ENCODE measurements around the gene PLPPR1.
A peak's percentile ranks its signal among the peaks of the same experiment; 100 is the strongest.
"Not testable (repeated sequence)": the region's sequence is repeated elsewhere in the genome, so short reads cannot be mapped to it uniquely, and the experiment has no call there.

PLPPR1 gene

DNA sequence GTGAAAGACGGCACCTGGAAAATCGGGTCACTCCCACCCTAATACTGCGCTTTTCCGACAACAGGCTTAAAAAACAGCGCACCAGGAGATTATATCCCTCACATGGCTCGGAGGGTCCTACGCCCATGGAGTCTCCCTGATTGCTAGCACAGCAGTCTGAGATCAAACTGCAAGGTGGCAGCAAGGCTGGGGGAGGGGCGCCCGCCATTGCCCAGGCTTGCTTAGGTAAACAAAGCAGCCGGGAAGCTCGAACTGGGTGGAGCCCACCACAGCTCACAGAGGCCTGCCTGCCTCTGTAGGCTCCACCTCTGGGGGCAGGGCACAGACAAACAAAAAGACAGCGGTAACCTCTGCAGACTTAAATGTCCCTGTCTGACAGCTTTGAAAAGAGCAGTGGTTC is 262.5 kb downstream of the PLPPR1 start:
- DNase-seq (ENCODE audit: low read depth), result not testable (repeated sequence)

GRCh38 chr9:101299901-101300300 is 271.4 kb downstream of the PLPPR1 start:
- DNase-seq (ENCODE audit: low read depth), result no peak

DNA sequence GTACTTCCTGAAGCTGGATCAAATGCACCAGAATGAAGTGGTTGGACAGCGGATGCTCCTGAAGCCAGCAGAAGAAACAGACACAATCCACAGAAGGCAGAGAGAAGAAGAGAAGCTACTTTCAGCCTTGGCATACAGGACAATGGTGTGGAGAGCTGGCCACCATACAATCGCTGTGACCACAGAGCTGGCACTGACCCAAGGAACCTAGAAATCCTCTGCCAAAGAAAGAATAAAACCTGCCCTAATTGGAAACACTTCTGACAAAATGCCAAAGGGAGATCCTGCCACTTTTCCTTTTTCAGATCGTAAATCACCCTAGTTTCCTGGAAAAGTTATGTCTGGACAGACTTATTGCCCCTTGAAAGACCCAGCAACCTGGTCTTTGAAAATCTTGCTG is 278.5 kb downstream of the PLPPR1 start:
- DNase-seq (ENCODE audit: low read depth), result no peak

DNA sequence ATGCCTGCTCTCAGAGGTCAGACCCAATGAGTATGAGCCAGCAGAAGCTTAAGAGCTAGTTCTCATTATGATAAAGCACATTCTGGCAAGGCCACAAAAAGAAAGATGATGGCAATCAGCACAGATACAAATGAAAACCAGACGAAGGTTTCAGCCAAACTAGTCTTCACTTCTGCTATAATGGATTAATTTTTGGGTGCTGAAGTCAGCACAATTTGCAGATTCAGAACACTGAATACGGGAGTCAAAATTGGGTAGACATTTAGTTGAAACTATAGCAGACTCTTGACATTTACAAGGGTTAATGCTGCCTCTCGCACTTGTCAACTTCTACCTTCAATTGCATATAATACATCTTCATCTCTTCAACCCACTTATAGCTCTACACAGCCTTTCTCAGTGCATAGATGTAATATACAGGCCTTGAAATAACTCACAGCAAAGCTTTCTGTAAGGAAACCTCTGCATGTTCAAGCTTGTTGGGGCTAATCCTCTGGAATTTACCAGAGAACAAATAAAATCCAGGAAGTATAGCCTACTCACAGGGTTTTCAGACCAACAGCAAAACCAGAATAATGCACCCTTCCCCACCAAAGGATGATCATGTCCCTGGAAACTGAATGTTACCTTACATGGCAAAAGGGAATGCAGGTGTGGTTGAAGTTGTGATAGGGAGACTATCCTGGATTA is 279.1 kb downstream of the PLPPR1 start:
- no peak for DNase-seq (ENCODE audit: low read depth)

DNA sequence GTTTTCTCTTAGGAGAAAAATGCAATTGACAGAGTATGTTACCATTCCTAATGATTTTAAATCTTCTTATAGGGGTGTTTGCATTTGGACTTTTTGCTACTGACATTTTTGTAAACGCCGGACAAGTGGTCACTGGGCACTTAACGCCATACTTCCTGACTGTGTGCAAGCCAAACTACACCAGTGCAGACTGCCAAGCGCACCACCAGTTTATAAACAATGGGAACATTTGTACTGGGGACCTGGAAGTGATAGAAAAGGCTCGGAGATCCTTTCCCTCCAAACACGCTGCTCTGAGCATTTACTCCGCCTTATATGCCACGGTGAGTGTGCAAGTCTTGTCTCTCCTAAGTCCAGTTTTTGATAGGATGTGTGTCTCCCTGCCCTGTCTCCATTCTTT is 280.6 kb downstream of the PLPPR1 start:
- no peak for DNase-seq (ENCODE audit: low read depth)

GRCh38 chr9:101311191-101311590 is 282.7 kb downstream of the PLPPR1 start:
- DNase-seq (ENCODE audit: low read depth), result no peak

DNA sequence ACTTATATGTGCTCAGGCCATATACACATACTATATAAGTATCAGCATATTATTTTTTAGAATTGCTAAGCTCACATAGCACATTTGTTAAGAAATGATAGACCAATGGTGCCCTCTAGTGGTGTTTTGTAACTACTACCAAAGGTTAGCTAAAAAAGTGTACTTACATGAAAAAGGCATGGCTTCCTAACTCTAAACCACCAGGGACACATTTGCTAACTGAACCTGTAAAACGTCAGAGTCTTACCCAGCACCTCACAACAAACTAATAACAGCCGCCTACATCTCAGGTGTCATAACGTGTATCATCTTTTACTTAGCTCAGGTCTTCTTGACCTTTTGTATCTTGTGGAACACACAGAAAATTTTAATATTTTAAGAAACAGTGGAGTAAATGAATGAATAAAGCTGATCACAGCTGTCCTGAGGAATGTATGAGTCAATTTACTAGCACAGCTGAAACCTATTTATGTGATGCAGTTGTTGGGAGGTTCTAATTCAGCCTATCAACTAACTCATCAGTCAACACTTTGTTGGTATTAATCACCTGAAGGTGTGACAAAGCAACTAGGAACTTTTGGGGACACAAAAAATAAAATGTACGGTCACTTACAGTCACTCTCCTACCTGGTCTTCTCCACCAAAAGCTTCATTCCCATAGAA is 283.4 kb downstream of the PLPPR1 start:
- DNase-seq (ENCODE audit: low read depth), result peak; percentile 67

DNA sequence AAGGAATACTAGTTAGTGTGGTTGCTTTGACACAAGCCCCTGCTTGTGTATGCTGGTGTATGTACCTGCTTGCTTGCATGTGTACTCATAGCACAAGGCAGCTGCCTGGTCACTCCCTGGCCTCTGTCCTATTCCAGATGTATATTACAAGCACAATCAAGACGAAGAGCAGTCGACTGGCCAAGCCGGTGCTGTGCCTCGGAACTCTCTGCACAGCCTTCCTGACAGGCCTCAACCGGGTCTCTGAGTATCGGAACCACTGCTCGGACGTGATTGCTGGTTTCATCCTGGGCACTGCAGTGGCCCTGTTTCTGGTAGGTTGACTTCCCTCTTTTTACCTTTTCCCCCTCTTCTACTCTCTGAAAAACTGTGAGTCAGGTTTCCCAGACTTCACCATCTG is 284.1 kb downstream of the PLPPR1 start:
- DNase-seq (ENCODE audit: low read depth), result no peak

- no peak for DNase-seq (ENCODE audit: low read depth)
These were observed 286.6 kb downstream of the PLPPR1 start for GRCh38 chr9:101315112-101315450.

- no peak for DNase-seq (ENCODE audit: low read depth)
These were observed 289.2 kb downstream of the PLPPR1 start for GRCh38 chr9:101317735-101318134.

DNA sequence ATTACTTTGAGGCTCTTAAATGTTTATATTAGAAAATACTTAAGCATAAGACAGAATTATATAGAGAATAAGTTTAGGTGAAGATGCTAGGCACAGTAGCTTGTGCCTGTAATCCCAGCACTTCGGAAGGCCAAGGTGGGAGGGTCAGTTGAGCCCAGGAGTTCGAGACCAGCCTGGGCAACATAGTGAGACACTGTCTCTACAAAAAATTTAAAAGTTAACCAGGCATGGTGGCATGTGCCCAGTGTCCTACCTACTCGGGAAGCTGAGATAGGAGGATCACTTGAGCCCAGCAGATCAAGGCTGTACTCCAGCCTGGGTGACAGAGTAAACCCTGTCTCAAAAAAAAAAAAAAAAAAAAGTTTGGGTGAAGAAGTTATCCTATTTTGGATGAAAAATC is 294.6 kb downstream of the PLPPR1 start:
- DNase-seq (ENCODE audit: low read depth), result no peak

- DNase-seq (ENCODE audit: low read depth), result no peak
These were observed 295.8 kb downstream of the PLPPR1 start for GRCh38 chr9:101324245-101324804.

DNA sequence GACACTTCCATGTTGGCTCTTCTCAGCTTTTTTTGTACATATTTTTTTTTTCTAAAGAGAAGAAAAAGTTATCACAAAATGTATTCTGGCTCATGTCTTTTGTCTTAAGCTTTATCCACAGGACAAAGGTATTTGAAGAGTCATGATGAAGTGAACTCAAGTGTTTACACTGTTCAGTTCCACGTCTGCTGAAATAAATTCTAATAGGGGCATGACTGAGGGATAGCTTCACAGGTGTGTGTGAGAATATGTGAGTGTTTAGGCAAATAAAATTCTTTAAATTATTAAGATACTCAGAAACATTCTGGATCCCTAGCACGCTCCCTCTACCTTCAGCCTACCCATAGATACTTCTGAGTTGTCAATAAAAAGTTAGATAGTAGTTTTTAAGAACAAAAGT is 296.5 kb downstream of the PLPPR1 start:
- no peak for DNase-seq (ENCODE audit: low read depth)

- DNase-seq (ENCODE audit: low read depth), result no peak
These were observed 297.5 kb downstream of the PLPPR1 start for GRCh38 chr9:101326035-101326434.

- DNase-seq (ENCODE audit: low read depth), result no peak
These were observed 298.0 kb downstream of the PLPPR1 start for GRCh38 chr9:101326501-101326900.

DNA sequence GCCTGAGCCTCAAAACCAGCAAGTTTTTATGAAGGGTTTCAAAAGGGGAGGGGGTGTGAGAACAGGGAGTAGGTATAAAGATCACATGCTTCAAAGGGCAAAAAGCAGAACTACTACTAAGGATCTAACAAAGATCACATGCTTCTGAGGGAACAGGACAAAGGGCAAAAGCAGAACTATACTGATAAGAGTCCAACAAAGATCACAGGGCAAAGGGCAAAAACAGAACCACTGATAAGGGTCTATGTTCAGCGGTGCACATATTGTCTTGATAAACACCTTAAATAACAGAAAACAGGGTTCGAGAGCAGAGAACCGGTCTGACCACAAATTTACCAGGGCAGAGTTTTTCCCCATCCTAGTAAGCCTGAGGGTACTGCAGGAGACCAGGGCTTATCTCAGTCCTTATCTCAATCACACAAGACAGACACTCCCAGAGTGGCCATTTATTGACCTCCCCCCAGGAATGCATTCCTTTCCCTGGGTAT is 298.9 kb downstream of the PLPPR1 start:
- DNase-seq (ENCODE audit: low read depth), result not testable (repeated sequence)

- DNase-seq (ENCODE audit: low read depth), result no peak
These were observed 303.8 kb downstream of the PLPPR1 start for GRCh38 chr9:101332362-101332761.

- no peak for DNase-seq (ENCODE audit: low read depth)
These were observed 305.0 kb downstream of the PLPPR1 start for GRCh38 chr9:101333490-101333889.

DNA sequence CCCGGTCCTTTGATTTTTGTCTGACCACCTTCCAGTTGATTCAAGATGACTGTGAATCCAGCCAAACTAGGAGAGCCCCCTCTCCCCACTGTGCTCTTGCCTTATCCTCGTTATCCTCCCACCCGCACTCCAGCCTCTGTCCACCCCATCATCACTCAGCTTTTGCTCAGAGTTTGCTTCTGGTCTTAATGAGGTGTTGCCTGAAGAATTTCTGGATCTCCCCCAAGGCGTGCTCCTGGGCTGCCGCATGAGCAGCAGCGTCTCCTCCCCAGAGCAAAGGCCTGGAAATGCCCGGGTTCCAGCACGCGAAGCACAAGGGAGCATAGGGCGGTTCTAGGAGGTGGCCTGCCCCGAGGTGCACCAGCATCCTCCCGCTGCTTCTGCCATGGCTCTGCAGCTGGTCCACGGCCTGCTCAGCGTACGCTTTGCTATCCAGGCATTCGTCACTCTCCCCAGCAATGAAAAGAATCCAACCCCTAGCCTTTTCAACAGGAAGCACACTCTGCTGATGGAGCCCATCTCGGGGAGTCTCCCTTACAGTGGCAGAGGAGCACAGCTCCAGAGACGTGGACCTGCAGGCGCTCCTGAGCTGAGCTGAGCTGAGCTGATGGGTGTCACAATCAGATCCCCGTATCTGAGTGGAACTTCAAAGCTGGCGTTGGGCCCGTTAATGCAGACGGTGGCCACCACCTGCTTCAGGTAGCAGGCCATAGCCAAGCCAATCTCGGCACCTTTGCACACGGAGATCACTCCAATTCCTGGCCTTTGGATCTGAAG is 305.6 kb downstream of the PLPPR1 start:
- DNase-seq (ENCODE audit: low read depth), result no peak

DNA sequence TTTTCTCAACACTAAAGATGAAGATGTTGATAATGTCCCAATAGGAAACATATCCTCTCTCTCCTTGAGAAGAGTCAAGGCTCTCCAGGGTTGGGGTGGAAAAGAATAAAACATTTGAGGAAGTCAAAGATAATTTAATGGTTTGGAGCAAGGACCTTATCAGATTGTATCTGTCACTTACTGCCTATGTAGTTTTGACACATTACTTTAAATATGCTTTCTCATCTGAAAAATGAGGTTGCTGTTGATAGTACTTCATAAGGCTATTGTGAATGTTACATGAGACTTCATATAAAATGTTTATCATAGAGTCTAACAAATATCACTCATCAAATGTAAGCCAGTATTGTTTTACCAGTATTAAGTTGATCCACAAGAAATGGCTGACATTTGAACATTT is 307.6 kb downstream of the PLPPR1 start:
- DNase-seq (ENCODE audit: low read depth), result no peak

DNA sequence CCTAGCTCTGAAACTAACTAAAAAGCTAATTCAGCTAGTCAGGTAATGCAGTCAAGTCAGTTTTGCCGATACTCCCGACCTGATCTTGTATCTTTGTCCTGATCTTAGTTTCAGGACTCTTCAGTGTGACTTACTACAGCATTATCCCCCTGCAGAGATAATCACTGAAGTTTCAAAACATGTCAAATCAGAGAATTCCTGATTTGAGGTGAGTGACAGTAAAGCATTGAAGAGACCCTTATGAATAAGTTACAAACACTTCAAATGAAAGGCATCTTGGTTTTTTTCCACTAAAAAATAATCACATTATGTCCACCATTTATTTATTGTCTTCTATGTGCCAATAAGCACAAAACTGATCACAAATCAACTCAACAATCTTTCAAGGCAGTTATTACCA is 308.7 kb downstream of the PLPPR1 start:
- DNase-seq (ENCODE audit: low read depth), result no peak

DNA sequence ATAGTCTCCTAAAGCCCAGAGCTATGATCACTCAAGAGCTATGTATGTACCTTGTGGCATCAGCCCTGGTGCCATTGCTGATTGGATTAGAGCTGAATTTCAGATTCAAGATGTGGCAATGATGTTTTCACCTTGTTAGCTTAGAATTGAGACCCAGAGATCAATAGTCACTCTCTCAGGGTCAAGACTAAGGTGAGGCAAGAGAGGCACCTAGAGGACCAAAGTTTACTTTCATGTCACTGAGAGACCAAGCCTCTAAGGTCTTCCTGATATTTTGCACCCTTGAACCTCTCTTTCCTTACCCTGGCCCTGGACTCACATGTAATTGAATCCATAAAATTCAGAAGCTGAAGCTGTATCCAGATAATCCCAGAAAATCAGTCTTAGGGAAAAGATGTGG is 313.4 kb downstream of the PLPPR1 start:
- no peak for DNase-seq (ENCODE audit: low read depth)

DNA sequence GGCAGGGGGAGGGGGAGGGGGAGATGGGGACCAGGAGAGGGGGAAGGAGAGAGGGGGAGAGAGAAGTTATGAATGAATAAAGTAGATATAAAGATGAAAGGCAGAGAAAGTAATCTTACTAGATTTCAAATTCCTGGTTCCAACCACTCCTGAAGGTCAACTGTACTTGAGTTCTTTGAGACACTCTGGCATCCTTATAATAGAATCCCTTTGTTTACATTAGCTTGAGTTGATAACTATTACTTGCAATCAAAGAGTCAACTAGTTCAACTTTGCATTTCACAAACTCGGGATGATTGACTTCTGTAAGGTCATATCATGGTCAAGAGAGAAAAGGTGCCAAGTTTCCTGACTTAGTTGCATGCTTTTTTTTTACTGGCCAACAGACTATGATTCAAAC is 314.1 kb downstream of the PLPPR1 start:
- no peak for DNase-seq (ENCODE audit: low read depth)

Data from HS-5 (cell line).